HuH-7.5 (cell line): ENCODE measurements around the gene MAP1LC3A.
"Not testable (repeated sequence)": the region's sequence is repeated elsewhere in the genome, so short reads cannot be mapped to it uniquely, and the experiment has no call there.

ENCODE experiments used
- DNase-seq: peaks from one replicate; pipeline ENCODE4 v3.0.0; 2011; ENCODE audit warnings: low spot score

The MAP1LC3A gene

DNA sequence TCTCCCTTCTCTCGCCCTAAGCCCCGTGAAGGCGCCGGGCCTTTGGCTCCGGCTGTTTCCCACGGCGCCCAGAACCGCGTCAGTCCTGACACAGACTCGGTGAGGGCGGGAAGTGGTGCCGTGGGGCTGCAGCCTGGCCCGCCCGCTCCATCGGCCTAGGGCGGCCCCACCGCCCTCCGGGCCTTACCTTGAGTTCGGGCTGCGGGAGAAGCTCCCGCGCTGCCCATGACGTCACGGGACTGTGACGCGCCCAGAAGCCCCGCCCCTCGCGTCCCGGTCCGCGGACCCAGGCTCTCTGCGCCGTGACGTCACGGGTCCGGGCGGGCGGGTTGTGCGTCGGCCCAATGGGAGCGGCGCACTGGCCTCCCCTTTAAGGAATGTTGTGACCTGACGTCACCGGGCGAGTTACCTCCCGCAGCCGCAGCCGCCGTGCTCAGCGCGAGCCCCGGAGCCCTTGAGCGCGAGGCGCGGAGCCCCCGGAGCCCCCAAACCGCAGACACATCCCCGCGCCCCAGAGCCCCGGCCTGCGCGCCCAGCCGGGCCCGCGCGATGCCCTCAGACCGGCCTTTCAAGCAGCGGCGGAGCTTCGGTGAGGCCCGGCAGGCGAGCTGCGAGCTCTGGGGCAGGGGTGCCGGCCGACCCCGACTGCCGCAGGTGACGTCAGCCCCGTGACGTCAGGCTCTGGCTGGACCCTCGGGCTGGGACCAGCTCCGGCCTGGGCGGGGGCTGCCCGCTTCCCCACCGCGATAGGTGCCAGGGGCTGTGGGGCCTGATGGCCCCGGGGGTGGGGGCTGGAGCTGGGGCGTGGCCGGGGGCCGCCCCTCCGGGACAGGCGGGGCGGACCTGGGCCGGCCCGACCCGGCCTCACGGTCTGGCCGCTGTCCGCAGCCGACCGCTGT, at the start of gene MAP1LC3A:
Gene MAP1LC3A (plus strand): TSS at position 399 of the 899 bp plus-strand sequence. CDS start 151 bp downstream, at position 550.
- no peak for DNase-seq

DNA sequence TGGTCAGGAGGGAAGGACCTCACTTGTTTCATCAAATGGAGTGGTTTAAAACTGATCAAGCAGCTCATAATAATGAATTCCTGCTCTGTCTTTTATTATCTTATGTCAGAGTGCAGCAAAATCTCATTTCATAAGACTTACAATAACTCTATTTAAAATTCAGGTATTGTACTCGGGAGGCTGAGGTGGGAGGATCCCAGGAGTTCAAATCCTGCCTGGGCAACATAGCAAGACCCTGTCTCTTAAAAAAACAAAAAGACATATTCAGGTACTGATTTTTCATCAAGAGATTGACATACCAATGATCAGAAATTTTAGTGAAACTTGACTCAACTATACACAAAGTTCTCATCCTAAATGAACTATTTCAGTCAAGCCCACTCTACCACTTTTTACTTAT, 47.9 kb upstream of the MAP1LC3A start:
- DNase-seq, result no peak

DNA sequence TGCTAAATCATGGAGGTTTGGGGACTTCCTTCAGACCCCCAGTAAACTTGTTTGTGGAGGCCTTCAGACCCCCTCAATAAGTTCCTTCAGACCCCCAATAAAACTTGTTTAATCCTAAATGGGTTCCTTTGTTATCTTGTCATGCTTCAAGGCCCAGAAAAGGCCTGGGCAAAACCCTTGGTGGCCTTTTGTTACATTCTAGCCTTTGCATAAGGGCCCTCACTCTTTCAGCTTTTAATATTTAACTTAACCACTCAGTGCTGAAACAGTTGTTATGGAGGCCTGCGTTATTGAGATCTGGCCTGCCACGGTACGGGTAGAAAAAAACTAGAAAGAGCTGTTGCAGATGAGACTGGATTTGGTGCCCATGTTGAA, 46.6 kb upstream of the MAP1LC3A start:
- no peak for DNase-seq

DNA sequence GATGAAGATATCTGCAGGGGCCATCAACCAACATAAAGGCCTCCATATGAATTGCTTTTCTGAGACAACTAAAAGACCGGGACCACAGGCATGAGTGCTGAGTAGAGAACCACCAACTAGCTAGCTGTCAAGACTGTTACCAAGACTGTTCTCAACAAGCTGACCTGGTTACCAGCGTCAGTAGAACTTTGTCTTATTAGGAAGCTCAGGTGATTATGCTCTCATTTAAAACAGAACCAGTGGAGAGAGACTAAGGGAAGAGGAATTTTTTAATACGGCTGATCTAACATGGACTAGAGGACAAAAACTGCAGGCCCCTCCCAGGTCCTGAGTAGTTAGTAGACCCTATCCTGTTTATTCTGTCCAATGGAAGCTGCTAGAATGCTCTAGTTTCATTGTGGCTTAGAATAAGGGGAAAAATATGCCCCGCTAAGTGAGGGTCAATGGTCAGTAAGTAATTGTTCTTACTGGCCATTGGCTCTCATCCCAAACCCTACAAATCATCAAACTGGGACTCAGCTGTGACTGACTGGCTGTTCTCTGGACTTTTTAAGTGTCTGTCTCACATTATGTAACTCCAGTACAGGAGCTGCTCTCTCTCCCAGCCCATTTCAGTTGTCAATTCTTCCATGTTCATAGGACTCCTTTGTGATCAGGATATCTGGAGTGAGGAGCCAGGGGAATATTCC, 46.1 kb upstream of the MAP1LC3A start:
- DNase-seq, result no peak

DNA sequence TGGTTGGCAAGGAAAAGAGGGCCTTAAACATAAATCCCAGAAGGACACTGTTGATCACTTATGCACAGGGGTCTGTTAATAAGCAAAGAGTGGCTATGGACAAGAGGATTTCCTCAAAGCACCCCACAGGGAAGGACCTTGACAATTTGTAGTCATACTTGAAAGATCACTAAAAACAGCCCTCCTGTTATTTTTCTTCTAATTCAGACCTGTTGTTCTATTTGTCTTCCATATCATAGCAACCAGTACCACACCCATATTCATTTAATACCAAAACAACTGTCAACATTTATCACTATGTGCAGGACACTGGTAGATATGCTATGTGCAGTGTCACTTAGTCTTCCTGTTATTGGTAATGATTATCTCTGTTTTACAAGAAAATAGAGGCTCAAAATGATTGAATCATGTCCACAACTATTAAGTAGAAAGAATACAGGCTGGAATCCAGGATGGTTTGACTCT, 45.5 kb upstream of the MAP1LC3A start:
- no peak for DNase-seq

DNA sequence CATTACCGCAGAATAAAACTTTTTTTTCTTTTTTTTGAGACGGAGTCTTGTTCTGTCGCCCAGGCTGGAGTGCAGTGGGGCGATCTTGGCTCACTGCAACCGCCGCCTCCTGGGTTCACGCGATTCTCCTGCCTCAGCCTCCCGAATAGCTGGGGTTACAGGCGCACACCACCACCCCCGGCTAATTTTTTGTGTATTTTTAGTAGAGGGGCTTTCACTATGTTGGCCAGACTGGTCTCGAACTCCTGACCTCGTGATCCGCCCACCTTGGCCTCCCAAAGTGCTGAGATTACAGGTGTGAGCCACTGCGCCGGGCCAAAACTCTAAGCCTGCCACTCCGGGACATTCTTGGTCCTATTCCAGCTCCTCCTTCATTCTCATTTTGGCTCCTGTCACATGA, 44.5 kb upstream of the MAP1LC3A start:
- DNase-seq, result not testable (repeated sequence)

DNA sequence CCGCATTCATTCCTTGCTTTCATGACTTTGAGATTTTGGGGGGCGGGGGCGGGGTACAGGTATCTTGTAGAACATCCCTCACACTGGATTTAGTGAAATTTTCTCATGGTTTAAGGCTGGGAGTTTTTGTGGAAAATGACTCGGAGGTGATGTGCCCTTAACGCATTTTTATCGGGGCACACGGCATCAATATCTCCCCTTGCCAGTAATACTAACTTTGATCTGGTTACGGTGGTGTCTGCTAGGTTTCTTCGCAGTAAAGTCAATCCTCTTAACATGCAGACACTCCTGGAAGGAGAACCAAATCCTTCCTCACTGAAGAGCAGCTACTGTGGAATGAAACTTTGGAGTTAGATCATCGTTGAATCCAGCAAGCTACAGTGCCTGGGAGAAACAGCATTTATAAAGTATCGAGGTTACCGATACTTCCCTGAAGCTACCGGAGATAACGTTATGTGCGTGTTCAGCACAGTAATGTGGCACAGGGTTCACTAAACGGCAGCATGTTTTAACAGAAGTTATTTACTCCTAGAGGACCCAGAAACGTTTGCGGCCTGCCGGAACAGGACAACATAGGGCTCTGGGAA, 43.5 kb upstream of the MAP1LC3A start:
- no peak for DNase-seq

DNA sequence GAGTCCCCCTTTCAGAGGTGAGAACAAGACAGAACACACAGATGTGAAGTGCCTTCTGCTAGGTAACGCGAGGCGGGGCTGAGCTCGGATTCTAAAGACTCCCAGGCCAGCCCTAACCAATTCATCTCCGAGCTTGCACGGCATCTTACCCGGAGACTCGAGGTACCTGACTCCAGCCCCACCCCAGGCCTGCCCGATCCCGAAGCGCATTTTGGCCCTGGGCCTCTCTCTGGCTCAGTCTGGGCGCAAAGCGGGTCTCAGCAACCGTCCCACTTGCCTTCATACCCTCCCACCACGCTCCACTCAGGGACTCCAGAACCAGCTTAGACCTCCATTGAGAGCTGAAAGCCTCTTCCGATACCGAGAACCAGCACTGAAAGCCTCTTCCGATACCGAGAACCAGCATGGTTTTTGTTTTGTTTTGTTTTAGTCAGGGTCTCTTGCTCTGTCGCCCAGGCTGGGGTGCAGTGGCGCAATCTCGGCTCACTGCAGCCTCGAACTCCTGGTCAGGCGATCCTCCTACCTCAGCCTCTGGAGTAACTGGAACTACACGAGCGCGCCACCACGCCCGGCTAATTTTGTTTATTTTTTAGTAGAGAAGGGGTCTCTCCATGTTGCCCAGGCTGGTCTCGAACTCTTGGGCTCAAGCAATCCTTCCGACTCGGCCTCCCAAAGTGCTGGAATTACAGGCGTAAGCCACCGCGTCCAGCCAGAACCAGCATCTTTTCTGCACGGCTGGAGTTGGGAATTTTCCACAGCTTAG, 42.9 kb upstream of the MAP1LC3A start:
- peak; percentile 80 for DNase-seq

DNA sequence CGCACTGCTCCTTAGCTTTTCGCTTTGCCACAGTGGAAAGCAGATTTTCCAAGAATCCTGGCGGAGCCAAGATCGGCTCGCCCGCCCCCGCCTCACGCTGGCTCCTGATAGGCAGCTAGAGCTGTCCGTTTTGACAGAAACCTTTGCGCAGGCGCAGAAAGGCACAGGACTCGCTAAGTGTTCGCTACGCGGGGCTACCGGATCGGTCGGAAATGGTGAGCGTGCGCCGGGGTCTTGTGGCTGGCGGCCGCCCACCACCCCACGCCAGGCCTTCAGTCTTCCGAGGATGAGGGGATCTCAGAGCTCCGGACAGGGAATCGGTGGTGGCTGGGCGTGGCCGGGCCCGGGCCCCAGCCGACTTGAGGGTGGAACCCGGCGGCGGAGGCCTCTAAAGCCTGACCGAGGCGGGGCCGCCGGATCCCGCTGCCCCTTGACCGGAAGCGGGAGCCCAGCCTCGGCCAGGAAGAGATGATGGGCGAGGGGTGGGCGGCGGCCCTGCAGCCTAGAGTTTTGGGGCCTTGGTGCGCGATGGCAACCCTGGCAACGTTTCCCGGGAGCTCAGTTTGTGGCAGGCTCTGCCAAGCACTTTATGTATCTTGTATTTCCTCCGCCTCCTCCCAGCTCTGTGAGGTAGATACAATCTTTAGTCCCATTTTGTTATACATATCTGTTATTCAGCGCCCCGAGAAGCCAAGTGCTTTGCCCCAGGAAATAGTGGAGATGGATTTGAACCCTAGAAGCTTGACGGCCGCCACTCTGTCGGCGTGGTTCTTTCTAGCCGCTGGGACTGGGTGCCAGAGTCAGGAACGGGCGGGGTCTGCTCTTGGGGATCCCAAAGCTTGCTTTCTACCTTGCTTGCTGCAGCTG, 42.0 kb upstream of the MAP1LC3A start, which contains the start of gene DYNLRB1:
Gene DYNLRB1 (plus strand): TSS at position 176 of the 867 bp plus-strand sequence. CDS start 37 bp downstream, at position 213.
- DNase-seq, result peak; percentile 91

DNA sequence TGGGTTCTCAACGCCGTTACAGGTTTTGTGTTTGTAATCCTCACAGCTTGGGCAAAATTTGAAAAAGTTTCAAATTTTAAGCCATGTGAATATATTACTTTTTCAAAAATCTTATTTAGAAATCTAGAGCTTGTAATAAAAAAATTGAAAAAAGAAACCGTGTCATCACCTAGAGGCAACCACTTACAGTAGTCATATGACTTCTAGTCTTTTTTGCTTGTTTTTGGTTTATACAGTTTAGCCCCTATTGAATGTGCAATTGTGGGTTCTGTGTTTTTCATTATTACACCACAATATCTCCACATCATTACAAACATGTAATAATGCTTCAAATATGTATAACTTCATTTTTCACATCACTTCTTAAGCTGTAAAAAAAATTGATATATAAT, 41.4 kb upstream of the MAP1LC3A start:
- no peak for DNase-seq

DNA sequence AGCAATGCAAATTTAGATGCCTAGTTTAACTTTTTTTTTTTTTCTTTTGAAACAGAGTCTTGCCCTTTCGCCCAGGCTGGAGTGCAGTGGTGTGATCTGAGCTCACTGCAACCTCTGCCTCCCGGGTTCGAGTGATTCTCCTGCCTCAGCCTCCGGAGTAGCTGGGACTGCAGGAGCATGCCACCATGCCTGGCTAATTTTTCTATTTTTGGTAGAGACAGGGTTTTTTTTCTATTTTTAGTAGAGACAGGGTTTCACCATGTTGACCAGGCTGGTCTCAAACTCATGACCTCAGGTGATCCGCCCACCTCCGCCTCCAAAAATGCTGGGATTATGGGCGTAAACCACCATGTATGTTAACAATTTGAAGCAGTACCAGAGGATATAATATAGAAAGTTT, 39.7 kb upstream of the MAP1LC3A start:
- not testable (repeated sequence) for DNase-seq

DNA sequence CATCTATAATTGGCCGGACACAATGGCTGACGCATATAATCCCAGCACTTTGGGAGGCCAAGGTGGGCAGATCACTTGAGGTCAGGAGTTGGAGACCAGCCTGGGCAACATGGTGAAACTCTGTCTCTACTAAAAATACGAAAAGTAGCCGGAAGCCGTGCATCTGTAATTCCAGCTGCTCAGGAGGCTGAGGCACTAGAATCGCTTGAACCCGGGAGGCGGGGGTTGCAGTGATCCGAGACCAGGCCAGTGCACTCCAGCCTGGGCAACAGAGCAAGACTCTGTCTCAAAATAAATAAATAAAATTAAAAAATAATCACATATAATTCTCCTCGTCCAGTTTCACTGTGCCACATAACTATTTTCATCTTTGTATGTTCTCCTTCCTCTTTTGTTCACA, 38.7 kb upstream of the MAP1LC3A start:
- DNase-seq, result not testable (repeated sequence)

DNA sequence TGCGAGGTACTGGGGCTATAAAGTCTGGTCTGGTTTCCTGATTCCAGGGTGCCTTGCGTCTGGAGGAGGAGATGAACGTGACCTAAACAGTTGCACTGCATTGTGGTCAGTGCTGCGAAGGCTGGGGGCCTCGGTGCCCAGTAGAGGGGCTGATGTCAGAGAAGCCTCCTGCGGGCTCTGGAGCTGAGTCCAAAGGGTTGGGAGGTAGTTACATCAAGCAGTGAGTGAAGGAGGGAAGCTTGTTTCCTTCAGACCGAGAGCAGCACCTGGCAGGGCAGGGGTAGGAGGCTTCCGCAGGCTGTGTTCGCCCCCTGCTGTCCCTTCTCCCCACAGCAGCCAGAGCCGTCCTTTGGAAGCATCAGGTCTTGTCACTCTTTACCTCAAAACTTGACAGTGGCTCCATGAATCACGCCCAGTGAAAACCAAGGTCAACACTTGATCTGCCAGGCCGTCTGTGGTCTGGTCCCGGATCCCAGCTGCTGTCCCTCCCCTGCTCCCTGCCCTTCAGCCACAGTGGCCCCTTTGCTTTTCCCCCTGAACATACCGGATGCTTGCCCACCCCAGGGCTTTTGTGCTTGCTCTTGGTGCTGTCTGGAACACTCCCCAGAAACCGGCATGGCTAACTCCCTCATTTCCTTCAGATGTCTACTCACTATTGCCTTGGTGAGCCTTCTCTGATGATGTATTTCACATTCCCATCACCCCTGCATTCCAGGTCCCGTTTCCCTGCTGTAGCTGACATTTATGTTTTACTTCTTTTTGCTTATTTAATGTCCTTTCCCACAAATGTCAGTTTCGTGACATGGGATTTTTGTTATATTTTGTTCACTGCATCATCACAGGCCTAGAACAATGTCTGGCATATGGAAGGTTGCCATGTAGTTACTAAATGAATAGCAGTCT, 35.3 kb upstream of the MAP1LC3A start:
- DNase-seq, result peak; percentile 71

DNA sequence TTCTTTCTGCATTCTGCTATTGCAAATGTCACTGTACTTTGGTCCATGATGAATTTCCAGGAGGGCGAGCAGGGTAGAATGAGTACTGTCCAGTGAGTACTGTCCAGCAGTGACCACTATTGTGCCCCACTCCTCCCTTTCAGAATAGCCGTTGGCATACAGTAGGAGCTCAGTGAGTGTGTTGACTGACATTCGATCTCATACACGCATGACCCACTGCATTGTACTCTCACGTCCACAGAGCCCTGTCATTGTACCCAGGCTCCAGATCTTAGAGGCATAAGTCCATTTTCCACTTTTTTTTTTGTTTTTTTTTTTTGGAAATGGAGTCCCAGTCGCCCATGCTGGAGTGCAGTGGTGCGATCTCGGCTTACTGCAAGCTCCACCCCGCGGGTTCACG, 34.1 kb upstream of the MAP1LC3A start:
- DNase-seq, result no peak

DNA sequence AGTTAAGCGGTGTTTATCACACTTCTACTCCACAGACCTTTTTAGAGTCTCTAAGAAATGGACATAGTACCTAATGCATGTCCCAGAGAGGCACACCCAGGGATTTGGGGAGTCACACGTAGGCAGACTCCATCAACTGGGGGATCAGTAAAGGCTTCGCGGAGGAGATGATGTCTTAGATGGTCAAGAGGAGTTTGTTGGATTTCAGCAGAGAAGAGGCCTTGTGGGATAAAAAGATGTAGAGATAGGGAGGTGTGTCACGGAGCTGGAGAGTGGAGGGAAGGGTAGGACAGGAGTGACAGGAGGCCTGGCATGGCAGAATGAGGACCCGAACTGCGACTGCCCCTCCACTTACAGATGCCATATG, 33.2 kb upstream of the MAP1LC3A start:
- no peak for DNase-seq

DNA sequence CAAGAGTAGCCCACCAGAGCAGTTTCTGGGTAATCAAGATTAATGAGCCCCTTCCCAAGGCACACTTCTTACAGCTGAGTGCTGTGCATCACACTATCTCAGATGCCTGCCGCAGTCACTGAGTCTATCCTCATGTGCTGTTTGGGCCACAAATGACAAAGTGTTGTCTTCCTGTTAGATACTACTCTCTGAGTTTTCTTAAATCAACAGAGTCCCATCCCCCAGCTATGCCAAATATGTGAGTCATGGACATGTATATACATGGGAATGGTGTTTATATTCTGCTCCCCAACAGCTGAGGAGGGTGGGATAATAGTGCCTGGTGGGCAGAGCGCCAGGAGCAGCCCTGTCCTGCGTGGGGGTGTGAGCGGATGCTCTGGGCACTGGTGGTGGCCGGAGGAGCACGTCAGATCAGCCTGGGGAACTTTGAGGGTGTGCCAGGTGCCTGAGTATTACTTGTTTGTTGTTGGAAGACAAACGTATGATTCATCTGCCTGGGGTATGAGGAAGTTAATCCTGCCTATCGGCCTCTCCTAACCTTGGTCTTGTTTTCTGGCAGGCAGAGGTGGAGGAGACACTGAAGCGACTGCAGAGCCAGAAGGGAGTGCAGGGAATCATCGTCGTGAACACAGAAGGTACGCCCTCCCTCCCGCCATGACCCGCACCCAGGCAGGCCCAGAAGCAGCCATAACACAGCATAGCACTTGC, 32.7 kb upstream of the MAP1LC3A start:
- peak; percentile 61 for DNase-seq

DNA sequence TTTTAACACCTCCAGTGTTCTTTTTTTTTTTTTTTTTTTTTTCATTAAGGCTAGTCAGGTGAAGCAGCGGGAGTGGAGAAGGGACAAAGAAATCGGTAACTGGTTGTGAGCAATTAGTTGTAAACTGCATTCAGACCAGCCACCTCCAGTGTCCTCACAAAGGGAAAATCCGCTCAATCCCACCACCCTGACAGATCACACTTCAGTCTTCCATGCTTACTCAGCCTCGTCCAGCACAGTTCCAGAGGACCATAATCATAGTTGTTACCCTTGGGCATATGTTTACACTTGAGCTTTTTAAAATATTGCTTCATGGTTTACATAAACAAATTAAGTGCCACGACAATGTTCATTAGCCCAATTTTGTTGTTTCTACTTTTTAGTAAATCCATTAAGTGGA, 32.1 kb upstream of the MAP1LC3A start:
- no peak for DNase-seq

DNA sequence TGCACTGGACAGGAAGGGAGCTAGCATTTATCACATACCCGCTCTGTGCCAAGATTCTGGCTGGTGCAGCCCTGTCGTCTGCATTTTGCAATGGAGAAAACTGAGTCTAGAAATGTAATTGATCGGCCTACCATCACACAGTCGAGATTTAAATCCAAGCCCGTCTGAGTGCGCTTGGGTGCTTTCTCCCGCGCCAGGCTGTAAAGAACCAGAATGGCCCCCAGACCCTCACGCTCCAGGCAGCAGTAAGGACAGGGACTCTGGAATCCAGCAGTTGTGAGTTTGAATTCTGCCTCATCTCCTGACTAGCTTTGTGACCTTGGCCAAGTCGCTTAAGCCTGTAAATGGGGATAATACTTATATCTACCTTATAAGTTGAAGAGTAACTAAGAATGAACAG, 31.5 kb upstream of the MAP1LC3A start:
- DNase-seq, result no peak

DNA sequence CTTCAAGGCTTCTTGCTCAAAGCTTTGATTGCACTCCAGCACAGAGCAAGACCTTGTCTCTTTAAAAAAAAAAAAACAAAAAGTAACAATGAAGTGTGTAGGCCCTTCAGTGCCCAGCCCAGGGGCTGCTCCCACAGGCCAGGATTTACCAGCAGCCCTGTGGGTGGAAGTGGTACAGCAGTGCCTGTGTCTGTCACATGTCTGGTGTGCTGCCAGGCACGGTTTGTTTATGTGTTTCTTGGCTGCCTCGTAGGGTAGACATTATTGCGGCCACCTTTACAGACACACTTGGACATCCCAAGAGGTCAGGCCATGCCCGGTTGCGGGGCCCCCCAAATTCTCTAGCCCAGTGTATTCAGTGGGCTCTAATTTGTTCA, 29.6 kb upstream of the MAP1LC3A start:
- DNase-seq, result no peak
